Neural progenitor cell (in vitro differentiated cells): ENCODE data around the gene ARHGAP42. TPM values are rescaled to one million over a fixed set of nuclear protein-coding genes. Genes with fewer than 3 reads are reported as not detected.

Source experiments
- DNase-seq: peaks from one replicate; pipeline ENCODE4 v3.0.0-alpha.2; 2016; ENCODE audit warnings: low spot score
- H2AFZ ChIP-seq: fragments of 200-600 bp; sonication (generic); replicated peaks from 2 replicates; pipeline ENCODE4 v1.6.1; 2016; ENCODE audit warnings: antibody characterized with exemption
- H3F3A ChIP-seq: fragments of 200-600 bp; sonication (generic); 2 replicates; pipeline ENCODE4 v1.6.1; 2016; ENCODE audit warnings: antibody characterized with exemption, low read depth
- H3K27ac ChIP-seq: fragments of 200-600 bp; sonication (generic); 2 replicates; pipeline ENCODE4 v1.5.1; 2016; ENCODE audit warnings: mild to moderate bottlenecking
- H3K27me3 ChIP-seq: fragments of 200-600 bp; sonication (generic); 2 replicates; pipeline ENCODE4 v1.6.1; 2016; ENCODE audit warnings: mild to moderate bottlenecking, moderate library complexity
- H3K36me3 ChIP-seq: fragments of 200-600 bp; sonication (generic); 2 replicates; pipeline ENCODE4 v1.5.1; 2016
- H3K4me1 ChIP-seq: fragments of 200-600 bp; sonication (generic); 2 replicates; pipeline ENCODE4 v1.6.1; 2016; ENCODE audit warnings: mixed run types
- H3K4me2 ChIP-seq: fragments of 200-600 bp; sonication (generic); 2 replicates; pipeline ENCODE4 v1.6.1; 2016
- H3K4me3 ChIP-seq: fragments of 200-600 bp; sonication (generic); 2 replicates; pipeline ENCODE4 v1.5.1; 2016
- H3K79me2 ChIP-seq: fragments of 200-600 bp; sonication (generic); 2 replicates; pipeline ENCODE4 v1.6.1; 2016; ENCODE audit warnings: low read depth
- H3K9ac ChIP-seq: fragments of 200-600 bp; sonication (generic); 2 replicates; pipeline ENCODE4 v1.6.1; 2016
- H3K9me3 ChIP-seq: fragments of 200-600 bp; sonication (generic); 2 replicates; pipeline ENCODE4 v1.5.1; 2016; ENCODE audit warnings: low read depth
- H4K20me1 ChIP-seq: fragments of 200-600 bp; sonication (generic); 2 replicates; pipeline ENCODE4 v1.6.1; 2016; ENCODE audit warnings: low read depth
- H3K27ac Mint-ChIP-seq: 3 replicates; pipeline ENCODE4 v1.8.0; 2021; ENCODE audit warnings: mixed read lengths
- H3K27me3 Mint-ChIP-seq: 2 replicates; pipeline ENCODE4 v1.8.0; 2022; ENCODE audit warnings: low read depth, mild to moderate bottlenecking, inconsistent platforms, moderate library complexity, mixed read lengths; ENCODE audit not compliant: insufficient read depth
- H3K36me3 Mint-ChIP-seq: 3 replicates; pipeline ENCODE4 v1.8.0; 2021; ENCODE audit warnings: mixed read lengths
- H3K4me1 Mint-ChIP-seq: 3 replicates; pipeline ENCODE4 v1.8.0; 2021; ENCODE audit warnings: mixed read lengths
- H3K4me3 Mint-ChIP-seq: 3 replicates; pipeline ENCODE4 v1.8.0; 2021; ENCODE audit warnings: mild to moderate bottlenecking, moderate library complexity, mixed read lengths
- H3K9me3 Mint-ChIP-seq: 3 replicates; pipeline ENCODE4 v1.8.0; 2020; ENCODE audit warnings: mixed read lengths
- CTCF ChIP-seq: fragments of 200-600 bp; sonication (generic); IDR thresholded peaks from 2 replicates; pipeline ENCODE4 v1.5.1; 2017; ENCODE audit warnings: antibody characterized with exemption, mild to moderate bottlenecking
- EZH2 ChIP-seq: fragments of 200-600 bp; sonication (generic); IDR thresholded peaks from 2 replicates; pipeline ENCODE4 v1.6.1; 2017; ENCODE audit warnings: antibody characterized with exemption, mild to moderate bottlenecking, moderate library complexity
- EZH2phosphoT487 ChIP-seq: fragments of 200-600 bp; sonication (generic); IDR thresholded peaks from 2 replicates; pipeline ENCODE4 v1.6.1; 2017; ENCODE audit warnings: antibody characterized with exemption
- total RNA-seq: library from RNA; depleted of rRNA; stranded (reverse); fragments of >200 nt; gene quantifications from 2 replicates; pipeline ENCODE4 v1.2.3, GENCODE V29; 2015; ENCODE audit warnings: low replicate concordance

ARHGAP42 gene
- total RNA-seq, 1 donor from 2014 or later = 31.0 TPM

GRCh38 chr11:100878474-100878873 lies 191.4 kb downstream of the ARHGAP42 start:
- H3K4me3 ChIP-seq = no peak overlapping the region
- Mint-ChIP-seq H3K27me3 (no peaks in the 10 kb centered on the region), H3K4me1 (no peaks in the 10 kb centered on the region), H3K27ac (no peak overlapping the region), H3K9me3 (peaks cover 10% of the 10 kb centered on the region), H3K4me3 (no peak overlapping the region), H3K36me3 (no peaks in the 10 kb centered on the region)
- no peak overlapping the region for H3K4me2 ChIP-seq
- H3F3A ChIP-seq = no peaks in the 10 kb centered on the region
- H3K4me1 ChIP-seq = peaks cover 12% of the 10 kb centered on the region
- H2AFZ ChIP-seq = no peak overlapping the region
- no peak for DNase-seq
- no peaks in the 10 kb centered on the region for H3K27me3 ChIP-seq
- no peak overlapping the region for H3K27ac ChIP-seq
- H3K9me3 ChIP-seq = no peaks in the 10 kb centered on the region
- H3K36me3 ChIP-seq = no peaks in the 10 kb centered on the region
- TF ChIP-seq EZH2 (no peak), EZH2phosphoT487 (no peak), CTCF (no peak)
- no peak overlapping the region for H3K9ac ChIP-seq
- no peaks in the 10 kb centered on the region for H3K79me2 ChIP-seq
- H4K20me1 ChIP-seq = no peaks in the 10 kb centered on the region

- Histone ChIP-seq H3K4me1 (no peaks in the 10 kb centered on the region), H3K9me3 (no peaks in the 10 kb centered on the region), H3K36me3 (no peaks in the 10 kb centered on the region), H2AFZ (no peak overlapping the region), H4K20me1 (no peaks in the 10 kb centered on the region), H3K9ac (no peak overlapping the region), H3K4me2 (no peak overlapping the region), H3K27me3 (no peaks in the 10 kb centered on the region), H3K27ac (no peak overlapping the region), H3F3A (no peaks in the 10 kb centered on the region), H3K79me2 (no peaks in the 10 kb centered on the region), H3K4me3 (no peak overlapping the region)
- Mint-ChIP-seq H3K4me3 (no peak overlapping the region), H3K27ac (no peak overlapping the region), H3K9me3 (peaks cover 10% of the 10 kb centered on the region), H3K27me3 (no peaks in the 10 kb centered on the region), H3K36me3 (no peaks in the 10 kb centered on the region), H3K4me1 (no peaks in the 10 kb centered on the region)
- no peak for TF ChIP-seq EZH2phosphoT487
- TF ChIP-seq CTCF = no peak
- TF ChIP-seq EZH2 = no peak
- no peak for DNase-seq
Measured at GRCh38 chr11:100882957-100883356, 195.9 kb downstream of the ARHGAP42 start.

GRCh38 chr11:100883830-100884229 lies 196.7 kb downstream of the ARHGAP42 start:
- no peaks in the 10 kb centered on the region for H3K36me3 ChIP-seq
- no peak overlapping the region for H3K4me3 ChIP-seq
- no peak overlapping the region for H3K27ac ChIP-seq
- no peaks in the 10 kb centered on the region for H3F3A ChIP-seq
- Mint-ChIP-seq H3K27ac (no peak overlapping the region), H3K4me1 (no peaks in the 10 kb centered on the region), H3K4me3 (no peak overlapping the region), H3K27me3 (no peaks in the 10 kb centered on the region), H3K36me3 (no peaks in the 10 kb centered on the region), H3K9me3 (peaks cover 10% of the 10 kb centered on the region)
- no peak for DNase-seq
- no peak overlapping the region for H3K4me2 ChIP-seq
- no peak overlapping the region for H2AFZ ChIP-seq
- no peak overlapping the region for H3K9ac ChIP-seq
- no peaks in the 10 kb centered on the region for H3K9me3 ChIP-seq
- no peaks in the 10 kb centered on the region for H3K4me1 ChIP-seq
- no peaks in the 10 kb centered on the region for H3K79me2 ChIP-seq
- no peaks in the 10 kb centered on the region for H3K27me3 ChIP-seq
- H4K20me1 ChIP-seq = no peaks in the 10 kb centered on the region
- TF ChIP-seq EZH2phosphoT487 = no peak
- TF ChIP-seq CTCF = no peak
- TF ChIP-seq EZH2 = no peak
